SHP77 (cell line): ENCODE data around the gene NKX6-1.

Experiments
- DNase-seq, 2 experiments: peaks; one replicate each; lab custom pipeline; 2025; lab: John Stamatoyannopoulos, UW

The NKX6-1 gene

DNA sequence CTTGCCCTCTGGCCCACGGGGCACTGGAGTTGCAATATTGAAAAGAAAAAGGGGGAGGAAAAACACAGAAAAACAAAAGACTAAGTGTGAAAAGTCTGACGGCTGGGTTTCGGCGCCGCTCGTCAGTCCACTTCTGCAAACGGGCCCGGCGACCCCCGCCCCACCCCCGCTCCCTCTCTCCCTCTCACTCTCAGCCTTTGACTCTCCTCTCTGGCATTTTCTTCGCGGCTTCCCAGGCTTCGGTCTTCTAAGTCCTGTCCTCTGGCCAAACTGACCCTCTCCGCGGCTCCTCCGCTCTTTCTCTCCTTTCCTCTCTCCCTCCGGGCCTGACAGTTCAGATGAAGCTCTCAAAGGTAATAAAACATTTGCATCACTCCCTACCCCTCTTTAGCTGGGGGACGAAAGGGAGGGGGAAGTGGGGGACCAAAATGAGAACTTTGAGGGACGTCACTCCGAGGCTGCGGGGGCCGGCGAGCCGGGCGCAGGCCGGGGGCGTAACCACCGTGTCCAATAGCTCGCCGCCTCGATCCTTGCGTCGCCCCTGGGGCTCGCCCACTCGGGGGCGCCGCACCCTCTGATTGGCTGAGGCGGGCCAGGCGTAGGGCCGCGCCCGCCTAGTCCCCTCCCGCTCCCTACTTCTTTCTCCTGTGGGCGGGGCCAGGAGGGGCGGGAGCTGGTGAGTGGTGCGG, at the start of gene NKX6-1:
NKX6-1 (minus strand) TSS at position 358 of the 689 bp plus-strand sequence. CDS start 1,064 bp downstream, outside the sequence.
- DNase-seq: no peak

DNA sequence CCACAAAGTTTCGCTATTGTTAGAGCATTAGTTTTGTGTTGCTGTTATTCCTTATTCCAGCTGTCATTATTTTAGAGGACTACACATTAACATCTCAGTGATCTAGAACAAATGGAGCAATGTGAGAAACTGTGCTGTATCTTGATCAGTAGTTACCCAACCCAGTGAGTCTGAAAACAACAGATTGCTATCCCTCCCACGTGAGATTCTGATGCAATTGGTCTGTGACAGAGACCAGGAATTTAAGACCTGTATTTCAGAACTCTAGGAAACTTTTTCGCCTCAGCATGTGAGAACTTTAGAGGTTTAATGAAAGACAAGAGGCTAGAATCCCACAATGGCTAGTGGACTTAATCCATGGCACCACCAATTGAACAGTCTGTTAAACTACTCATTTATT, 48.1 kb upstream of the NKX6-1 start:
- no peak for DNase-seq

DNA sequence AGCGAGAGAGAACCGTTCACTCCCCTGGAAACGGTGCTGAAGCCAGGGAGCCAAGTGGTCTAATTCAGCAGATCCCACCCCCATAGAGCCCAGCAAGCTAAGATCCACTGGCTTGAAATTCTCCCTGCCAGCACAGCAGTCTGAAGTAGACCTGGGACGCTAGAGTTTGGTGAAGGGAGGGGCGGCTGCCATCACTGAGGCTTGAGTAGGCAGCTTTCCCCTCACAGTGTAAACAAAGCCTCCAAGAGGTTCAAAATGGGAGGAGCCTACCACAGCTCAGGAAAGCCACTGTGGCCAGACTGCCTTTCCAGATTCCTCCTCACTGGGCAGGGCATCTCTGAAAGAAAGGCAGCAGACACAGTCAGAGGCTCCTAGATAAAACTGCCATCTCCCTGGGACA, 46.0 kb upstream of the NKX6-1 start:
- no peak for DNase-seq

- no peak for DNase-seq
Observed at GRCh38 chr4:84535901-84536300, 36.8 kb upstream of the NKX6-1 start.

GRCh38 chr4:84531689-84532088, 32.6 kb upstream of the NKX6-1 start:
- DNase-seq: no peak

DNA sequence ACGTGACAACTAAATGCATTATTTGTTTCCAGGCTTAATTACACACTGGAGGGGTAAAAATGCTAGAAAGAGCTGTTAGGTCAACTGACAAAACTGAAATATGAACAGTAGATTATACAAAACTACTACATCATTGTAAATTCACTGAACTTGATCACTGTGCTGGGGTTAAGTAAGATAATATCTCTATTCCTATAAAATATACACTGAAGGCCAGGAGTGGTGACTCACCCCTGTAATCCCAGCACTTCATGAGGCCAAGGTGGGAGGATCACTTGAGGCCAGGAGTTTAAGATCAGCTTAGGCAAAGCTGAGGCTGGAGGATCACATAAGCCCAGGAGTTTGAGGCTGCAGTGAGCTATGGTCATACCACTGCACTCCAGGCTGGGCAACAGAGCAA, 31.8 kb upstream of the NKX6-1 start:
- no peak for DNase-seq

- no peak for DNase-seq
Observed at GRCh38 chr4:84530454-84530853, 31.4 kb upstream of the NKX6-1 start.

GRCh38 chr4:84529169-84529751, 30.2 kb upstream of the NKX6-1 start:
- peak in 1 of 2 experiments; percentile 7 for DNase-seq

DNA sequence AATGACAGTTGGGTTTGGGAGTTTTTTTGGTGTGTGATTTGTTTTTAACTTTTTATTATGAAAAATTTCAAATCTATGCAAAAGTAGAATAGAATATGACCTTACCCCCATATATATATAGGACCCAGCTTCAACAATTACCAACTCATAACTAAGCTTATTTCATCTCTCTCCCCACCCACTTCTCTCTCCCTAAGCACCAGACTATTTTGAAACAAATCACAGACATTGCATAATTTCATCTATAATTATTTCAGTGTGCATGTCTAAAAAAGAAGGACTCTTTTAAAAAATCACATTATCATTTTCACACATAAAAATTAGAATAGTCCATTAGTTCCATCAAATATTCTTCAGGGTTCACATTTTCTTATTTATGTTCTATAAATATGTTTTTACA, 28.3 kb upstream of the NKX6-1 start:
- no peak for DNase-seq

GRCh38 chr4:84515075-84515474, 16.0 kb upstream of the NKX6-1 start:
- DNase-seq: no peak

DNA sequence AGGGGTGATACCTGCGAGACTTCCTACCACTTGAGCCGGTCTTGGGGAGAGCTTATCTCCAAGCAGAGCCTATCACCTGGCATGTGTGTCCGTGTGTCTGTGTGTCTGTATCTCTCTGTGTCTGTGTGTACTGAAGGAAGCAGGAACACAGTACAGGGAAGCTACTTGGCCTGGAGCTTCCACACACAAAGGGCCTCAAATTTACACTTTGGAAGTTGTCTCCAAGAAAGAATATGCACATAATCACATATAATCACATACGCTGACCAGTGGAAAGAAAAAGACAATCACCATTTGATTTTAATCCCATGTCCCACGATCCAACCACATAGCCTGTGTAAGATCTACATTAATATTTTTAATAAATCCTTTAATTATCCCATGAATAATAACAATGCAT, 13.2 kb upstream of the NKX6-1 start:
- DNase-seq: no peak

DNA sequence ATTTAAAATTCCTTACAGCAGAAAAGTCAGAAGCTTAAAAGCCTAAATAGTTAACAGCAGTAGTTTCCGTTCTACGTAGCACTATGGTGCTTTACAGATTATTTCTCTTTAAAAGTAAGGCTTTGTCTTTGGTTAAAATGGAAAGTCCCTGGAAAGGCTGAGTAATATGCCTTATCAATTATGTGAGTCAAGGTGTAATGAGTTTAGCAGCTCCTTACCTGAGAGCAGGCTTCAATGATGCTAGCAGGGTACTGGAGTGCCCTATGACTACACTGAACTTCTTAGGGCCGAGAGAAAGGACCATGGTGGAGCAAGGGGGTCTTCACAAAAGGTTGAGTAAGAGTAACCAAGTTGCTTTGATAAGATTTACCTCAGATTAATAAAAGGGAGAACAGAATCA, 12.6 kb upstream of the NKX6-1 start:
- DNase-seq: no peak

GRCh38 chr4:84507941-84508340, 8.8 kb upstream of the NKX6-1 start:
- DNase-seq: no peak

DNA sequence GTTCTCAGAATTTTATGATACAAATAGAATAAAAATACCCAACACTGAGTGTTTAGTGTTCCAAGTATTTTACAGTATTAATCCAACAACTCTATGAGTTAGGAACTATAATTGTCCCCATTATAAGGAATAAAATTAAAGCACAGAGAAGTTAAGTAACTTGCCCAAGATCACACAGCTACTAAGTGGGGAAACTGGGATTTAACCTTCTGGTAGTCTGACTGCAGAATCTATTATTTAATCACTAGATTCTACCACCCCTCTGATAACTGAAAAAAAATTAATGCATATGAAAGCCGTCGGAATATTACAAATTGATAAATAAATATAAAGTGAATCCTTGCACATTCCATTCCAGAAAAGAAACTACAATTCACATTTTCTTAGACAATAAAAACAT, 5.7 kb upstream of the NKX6-1 start:
- DNase-seq: no peak

DNA sequence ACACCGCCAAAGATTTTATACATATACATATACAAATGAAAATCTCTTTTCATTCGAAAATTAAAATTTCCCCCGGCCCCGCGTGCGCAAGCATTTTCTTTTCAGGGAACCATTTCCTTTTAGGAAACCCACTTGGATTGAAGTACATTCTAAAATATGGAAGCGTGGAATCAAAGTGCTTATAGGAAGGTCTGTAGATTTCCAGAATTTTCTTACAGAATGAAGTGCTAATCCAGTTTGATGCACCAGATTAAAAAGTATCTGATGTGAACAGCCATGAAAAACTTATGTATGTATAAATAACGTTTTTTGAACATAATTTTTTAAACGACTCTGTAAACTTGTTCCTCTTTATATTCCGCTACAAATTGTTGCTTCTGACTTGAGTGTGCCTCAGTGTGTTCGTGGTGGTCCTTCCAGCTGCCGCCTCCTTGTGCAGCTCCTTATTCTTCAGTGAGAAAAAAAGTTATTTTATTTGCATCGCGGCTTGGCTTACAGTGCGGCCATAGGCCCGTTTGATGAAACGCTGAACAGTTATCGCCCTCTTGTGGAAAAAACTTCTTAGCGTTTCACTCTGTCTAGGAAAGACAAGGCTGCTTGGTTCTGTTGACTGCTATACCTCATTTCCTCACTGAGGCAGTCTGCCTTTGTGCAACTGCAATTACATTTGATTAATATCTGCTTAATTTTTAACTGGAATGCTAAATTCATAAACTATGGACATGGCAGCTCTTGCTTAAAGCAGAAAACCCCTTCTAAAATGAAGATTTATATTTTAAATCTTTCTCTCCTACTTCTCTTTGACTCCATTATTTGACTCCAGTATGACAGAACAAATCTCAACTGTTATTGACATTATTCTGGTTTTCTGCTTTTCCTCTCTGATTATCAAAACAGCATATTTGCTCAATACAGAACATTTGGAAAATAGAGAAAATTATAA, 4.7 kb upstream of the NKX6-1 start:
- DNase-seq: peak; percentile 21 to 62

DNA sequence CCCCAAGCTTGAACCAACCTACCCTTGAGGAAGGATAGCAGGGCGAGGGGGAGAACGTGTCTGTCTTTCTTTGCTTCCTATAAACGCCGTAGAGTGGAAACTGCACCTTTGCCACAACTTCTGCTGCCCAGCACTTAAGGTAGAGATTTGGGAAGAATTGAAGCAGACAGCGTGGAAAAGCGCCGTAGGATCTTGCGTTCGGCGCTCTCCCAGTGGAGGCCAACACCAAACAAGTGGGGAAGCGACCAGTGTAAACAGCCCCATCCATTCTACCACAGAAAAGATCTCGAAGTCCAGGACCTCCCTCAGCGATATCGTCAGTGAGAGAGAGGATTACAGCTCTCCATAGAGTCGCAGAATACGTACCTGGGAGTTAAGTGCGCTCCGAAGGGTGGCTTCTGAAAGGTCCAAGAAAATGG, 3.9 kb upstream of the NKX6-1 start:
- DNase-seq: no peak

- no peak for DNase-seq
Observed at GRCh38 chr4:84502333-84502954, 3.4 kb upstream of the NKX6-1 start.

- DNase-seq: no peak
Observed at GRCh38 chr4:84501721-84502267, 2.7 kb upstream of the NKX6-1 start.

DNA sequence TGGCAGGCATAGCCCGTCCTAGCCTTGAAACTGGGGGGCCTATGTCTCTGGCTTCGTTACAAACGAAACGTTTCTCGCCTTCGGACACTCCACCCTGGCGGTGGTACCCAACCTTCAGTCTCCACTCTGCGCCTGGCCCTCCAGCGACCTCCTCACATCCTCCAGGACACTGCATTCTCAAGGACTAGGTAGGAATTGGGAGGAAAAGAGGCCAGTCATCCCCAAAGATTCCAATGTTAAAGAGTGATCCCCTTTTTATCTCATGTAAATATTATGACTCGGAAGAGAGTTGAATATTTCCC, 2.1 kb upstream of the NKX6-1 start:
- no peak for DNase-seq

- DNase-seq: no peak
Observed at GRCh38 chr4:84500386-84501201, 1.5 kb upstream of the NKX6-1 start.

DNA sequence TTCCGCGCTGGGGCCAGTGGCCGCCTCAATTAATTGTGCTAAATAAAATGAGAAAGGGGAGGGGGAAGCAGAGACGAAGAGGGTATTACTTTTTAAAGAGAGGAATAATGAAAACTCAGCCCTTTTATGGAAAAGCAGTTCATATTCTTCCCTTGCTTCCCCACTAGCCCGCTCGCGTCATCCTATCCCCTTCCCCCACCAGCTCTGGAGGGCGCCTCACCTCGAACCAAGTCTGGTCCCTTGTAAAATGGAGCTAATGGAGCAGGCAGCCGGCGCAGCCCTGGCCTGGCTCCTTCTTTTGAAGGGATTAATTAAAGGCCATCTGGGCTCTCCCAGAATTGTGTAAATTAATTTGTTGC, 511 bp upstream of the NKX6-1 start:
- DNase-seq: no peak
